ENCODE measurements around the gene IFI44.

Gene IFI44

DNA sequence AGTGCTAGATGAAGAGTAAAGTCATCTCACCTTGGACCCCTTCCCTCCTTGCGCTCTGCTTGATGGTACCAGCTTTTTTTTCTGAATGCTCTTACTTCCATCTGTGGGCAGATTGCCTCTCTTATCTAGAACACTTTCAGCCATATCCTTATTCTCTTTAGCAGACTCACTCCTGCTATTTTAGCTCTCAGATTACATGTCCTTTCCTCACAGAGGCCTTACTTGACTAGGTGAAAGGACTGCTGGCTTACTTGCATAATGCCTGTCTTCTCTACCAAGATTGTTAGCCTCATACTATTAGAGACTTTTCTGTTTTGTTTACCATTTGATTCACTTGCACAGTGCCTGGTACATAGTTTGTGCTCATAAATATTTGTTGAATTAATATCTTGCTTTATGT, 9.3 kb downstream of the IFI44 start:
- no peak for DNase-seq

DNA sequence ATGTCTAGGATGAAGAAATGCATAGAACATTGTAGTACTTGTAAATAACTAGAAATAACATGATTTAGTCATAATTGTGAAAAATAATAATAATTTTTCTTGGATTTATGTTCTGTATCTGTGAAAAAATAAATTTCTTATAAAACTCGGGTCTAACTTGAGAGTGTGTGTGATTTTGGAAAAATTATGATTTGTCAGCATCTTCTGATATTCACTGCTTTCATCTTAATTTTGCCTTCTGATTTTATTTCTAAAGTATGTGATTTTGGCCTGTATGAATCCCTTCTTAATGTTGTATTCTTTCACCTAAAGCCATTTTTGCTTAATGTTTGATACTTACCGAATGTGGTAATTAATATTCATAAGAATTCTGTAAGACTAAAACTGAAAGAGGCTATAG, 14.3 kb downstream of the IFI44 start:
- no peak for DNase-seq

DNA sequence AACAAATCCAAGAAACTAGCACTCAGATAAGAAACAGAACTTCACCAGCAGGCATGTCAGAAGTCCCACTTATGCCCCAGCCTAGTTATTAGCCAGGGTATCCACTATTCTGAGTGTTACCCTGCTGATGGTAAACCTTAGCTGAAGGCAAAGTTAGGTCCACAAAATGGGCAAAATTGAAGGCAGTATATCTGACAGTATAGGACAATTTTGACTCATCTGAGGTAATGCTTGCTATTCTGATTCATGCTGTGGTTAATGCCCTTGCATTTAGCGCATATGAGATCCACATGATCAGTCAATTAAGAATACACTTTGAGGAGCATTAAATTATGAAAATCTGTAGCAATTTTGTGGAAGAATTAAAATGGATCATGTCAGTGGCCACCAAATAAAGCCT, 15.1 kb downstream of the IFI44 start:
- no peak for DNase-seq

GRCh38 chr1:78665809-78666208, 16.2 kb downstream of the IFI44 start:
- DNase-seq: no peak

GRCh38 chr1:78667939-78668338, 18.3 kb downstream of the IFI44 start:
- DNase-seq: no peak

DNA sequence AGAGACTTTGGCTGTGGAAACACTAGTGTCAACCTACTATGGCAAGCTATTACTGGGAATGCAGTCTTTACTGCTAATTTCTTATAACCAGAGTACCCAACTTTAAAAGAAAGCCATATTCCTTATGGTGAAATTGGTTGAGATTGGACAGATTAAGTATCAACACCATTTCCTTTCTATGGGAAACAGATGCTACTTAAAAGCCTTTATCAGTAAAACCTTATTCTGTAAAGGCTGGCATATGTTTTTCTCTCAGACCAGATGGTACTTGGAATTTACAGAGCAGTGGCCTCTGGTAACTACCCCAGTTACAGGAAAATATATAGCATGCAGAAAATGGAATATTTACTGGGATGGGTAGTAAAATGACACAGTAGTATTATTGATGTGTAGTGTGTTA, 18.8 kb downstream of the IFI44 start:
- no peak for DNase-seq

DNA sequence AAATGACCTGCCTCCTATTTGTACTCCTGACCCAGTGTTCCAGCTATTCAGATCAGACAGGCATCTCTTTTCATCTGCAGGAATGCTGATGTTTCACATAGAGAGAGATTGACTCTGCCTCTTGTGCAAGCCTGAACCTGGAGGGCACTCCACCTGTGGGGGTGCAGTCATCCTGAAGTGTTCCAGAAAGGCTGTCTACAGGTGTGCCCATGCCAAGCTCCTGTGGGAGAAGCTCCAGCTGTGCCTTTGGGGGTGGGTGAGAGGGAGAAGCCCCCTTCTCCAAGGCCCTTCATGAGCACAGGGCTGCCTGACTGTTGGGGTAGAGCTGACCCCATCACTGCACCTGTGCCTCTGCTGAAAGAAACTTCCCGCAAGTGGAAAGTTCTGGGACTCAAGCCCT, 22.8 kb downstream of the IFI44 start:
- no peak for DNase-seq

DNA sequence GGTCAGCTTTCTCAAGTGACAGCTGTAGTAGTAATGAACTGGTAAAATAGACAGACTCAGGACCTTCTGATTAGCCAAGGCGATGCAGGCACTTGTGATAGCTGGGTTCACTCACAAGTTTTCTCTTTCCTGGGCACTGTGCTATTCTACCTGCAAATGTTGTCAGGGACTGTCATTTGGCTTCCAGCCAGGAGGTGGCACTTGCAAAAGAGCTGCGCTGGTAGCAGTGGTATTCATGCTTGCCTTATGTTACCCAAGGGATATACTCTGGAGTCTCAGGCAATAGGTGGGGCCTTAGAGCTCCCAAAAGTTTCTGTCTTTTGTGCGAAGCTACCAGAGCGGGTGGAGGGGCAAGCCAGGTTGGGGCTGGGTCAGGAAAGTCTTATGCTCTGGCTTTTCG, 23.5 kb downstream of the IFI44 start:
- no peak for DNase-seq

DNA sequence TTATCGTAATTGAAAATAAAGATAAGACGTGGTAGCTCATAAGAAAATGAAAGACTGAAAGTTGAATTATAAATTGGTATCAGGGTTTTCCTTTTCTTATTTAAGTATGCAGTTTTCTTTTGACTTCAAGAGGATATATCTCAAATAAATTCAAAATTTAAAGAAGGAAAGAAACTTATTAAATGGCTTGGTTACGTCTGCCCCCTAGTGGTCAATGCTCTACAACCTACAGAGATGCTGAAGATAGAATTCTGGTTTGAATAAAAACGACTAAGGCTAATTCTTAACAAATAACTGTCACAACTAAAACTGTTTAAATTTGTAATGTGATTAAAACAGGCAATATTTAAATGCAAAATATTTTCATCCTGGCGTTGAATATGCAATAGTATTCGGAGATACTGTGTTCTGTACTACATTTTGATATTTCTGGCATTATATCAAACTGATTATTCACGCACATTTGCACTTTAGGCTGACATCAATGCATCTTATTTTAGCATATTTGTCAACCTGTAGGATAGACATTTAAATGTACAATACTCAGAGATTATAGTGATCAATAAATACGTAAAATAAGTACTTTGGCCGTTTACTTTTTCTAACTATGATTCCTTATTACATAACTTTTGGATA, 26.8 kb downstream of the IFI44 start:
- DNase-seq: peak; percentile 62

DNA sequence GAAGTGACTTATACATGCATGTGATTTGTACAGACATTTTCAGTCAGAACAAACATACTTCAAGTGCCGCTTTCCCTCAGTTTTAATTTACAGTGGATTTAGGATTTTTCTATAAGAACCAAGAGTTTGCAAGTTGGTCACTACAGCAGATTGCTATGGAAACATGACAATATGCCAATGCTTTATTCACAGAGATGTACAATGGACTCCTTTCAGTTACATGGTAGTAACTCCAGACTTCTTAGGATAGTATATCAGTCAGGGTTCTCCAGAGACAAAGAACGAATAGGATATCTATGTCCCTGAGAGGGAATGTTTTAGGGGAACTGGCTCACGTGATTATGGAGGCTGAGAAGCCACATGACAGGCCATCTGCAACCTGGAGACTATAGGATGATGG, 27.4 kb downstream of the IFI44 start:
- no peak for DNase-seq

GRCh38 chr1:78677788-78678187, 28.2 kb downstream of the IFI44 start:
- no peak for DNase-seq

DNA sequence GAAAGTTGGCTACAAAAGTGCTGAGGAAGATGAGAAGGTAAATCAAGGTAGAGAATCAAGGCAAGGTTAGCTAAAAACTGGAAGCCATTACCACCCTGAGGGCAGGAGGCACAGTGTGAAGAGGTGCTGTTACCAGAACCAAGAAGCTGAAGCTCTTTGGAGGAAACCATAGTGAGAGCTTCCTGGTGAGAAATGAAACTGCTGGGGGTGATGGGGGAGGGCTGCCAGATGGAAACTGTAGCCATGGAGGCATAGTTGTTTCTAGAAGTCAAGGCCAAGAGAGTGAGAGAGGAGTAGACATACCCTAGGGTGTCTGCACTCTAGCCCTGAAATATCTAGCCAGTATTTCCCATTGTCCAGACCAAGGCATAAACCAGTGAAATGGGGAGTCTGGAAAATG, 28.7 kb downstream of the IFI44 start:
- DNase-seq: no peak

DNA sequence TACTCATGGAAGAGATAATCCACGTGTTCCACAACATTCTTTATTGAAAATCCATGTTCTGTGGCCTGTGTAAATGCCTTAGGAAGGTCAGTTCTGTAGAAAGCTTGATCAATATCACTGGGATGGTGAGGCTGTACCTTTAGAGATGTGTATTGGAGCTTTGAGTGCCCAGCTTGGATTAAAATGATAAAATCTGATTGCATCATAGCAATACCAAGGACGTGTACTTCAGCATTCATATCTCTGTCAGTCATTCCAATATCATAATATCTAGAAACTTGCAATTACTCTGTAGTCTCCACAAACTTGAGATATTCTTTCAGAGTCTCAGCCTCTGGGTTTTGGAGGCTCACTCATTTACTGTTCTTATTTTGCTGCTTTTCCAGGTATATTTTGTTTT, 31.6 kb downstream of the IFI44 start:
- no peak for DNase-seq

- DNase-seq: no peak
Observed at GRCh38 chr1:78682496-78682895, 32.9 kb downstream of the IFI44 start.

- no peak for DNase-seq
Observed at GRCh38 chr1:78683079-78683478, 33.4 kb downstream of the IFI44 start.

DNA sequence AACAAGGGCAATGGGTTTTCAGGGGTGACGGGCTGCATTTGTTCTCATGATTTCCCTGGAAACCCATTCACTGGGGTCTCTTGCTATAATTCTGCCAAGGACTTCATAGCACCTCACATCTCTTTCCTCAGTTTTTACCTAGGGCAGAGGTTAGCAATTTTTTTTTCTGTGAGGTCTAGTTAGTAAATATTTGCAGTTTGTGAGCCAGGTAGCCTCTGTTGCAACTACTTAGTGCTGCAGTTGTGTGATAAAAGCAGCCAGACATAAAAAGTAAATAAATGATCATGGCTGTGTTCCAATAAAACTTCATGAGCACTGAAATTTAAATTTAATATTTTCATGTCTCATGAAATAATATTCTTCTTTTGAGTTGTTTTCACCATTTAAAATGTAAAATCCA, 37.7 kb downstream of the IFI44 start:
- no peak for DNase-seq

GRCh38 chr1:78687914-78688313, 38.3 kb downstream of the IFI44 start:
- DNase-seq: no peak

DNA sequence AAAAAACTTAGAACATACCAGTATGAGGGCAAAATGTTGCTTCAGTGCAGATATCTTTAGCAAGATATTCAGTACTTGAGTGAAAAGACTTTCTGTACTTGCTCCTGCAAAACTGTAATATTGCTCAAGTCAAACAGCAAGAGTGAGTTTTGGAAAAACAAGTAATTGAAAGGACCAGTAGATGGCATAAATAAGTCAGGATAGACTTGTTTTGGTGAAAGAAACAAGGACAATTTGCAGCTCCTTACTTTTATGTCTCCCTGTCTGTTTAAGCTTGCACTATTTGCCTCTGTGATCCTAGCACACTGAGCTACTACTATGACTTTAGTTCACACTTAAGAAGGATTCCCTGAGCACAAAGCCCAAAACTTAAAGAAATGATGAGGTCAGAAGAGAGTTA, 39.1 kb downstream of the IFI44 start:
- DNase-seq: peak; percentile 63

GRCh38 chr1:78690516-78690915, 40.9 kb downstream of the IFI44 start:
- DNase-seq: no peak

GRCh38 chr1:78691995-78692747, 42.5 kb downstream of the IFI44 start:
- DNase-seq: no peak

DNA sequence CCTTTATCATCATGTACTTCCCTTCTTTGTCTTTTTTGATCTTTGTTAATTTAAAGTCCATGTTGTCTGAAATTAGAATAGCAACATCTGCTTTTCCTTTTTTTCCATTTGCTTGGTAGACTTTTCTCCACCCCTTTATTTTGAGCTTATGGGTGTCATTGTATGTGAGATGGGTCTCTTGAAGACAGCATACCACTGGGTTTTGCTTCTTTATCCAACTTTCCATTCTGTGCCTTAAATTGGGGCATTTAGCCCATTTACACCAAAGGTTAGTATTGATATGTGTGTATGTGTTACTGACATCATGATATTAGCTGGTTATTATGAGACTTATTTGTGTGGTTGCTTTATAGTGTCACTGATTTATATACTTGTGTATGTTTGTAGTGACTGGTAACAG, 50.2 kb downstream of the IFI44 start:
- DNase-seq: no peak

DNA sequence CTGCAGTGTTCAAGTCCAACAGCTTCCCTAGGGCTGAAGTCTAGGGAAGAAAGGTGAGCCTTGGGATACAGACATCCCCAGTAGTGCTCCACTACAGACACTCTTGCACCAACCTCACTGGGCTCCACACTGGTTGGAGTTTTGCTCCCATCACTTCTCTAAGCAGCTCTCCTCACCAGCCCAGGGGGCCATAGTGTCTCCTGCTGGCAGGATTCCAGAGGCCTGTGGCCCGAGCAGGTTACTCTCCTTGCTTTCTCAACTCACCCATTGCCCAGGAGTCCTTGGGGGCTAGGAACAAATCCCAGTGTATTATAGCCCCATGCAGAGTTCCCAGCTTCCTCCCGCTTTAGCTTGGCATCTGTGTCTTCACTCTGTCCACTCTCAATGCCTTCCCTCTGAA, 52.8 kb downstream of the IFI44 start:
- no peak for DNase-seq

DNA sequence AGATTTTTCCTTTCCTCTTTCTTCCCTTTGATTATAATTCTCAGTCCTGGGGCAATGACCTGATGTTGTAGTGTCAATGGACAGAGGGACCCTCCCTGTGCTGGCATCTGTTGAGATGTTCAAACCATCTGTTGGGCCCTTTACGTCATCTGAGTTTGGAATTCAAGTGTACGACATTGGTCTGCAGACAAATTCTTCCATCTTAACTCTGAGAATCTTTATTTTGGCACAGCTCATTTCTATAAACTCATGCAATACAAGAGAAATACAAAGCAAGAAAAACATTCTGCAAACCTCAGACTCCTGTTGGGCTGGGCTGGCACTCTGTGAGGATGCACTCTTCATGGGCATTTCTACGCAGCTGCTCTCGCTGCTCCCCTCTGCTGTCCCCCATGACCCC, 54.2 kb downstream of the IFI44 start:
- no peak for DNase-seq

DNA sequence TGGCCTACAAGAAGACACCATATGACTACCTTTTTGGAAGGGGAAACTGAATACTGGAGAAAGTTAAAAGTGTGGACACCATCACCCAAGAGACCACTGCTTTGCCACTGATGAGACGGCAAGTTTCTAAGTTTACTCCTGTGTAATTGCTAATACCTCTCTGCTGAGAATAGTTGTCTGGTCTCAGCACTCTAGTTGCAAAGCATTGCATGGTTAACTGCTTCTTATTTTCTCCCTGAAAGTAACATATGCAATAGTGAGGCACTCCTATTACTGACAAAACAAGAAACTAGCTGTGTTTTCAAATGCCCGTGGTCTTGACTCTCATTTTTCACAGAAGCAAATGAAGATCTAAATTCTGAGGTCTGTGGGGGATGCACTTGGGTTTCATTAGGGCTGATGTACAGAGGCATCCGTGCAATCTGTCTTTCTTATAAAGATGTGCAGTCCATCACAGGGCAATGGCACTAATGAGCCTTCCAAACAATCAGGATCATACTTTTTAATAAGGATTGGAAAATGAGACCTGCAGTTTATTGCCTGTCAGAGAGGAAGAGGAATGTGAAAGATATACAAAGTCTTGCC, 62.9 kb downstream of the IFI44 start:
- no peak for DNase-seq

DNA sequence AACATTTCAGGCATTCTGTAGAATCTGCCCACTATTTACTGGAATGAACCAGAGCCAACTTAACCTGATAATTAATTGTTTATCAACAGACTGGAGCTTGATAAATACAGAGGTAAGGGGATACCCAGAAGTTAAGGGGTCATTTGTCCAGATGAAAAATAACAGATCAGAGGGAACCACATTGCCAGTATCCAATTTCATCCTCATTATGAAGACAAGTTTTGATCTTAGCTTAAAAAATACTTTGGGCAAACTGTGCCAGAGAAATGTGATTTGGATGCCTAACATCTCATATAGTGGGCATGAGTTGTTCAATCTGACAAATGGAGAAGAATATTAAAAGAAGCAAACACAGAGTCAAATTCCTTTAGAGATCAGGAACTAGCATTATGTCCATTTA, 63.7 kb downstream of the IFI44 start:
- DNase-seq: no peak
